Left lung (tissue), 10 donors: Measurements from ENCODE around the gene ZNF296. TPM values are rescaled to one million over a fixed set of nuclear protein-coding genes. Genes with fewer than 3 reads are reported as not detected.

ENCODE experiments used
- ATAC-seq: fragments of 200-7000 bp; cut with Tn5 transposase; one replicate; pipeline ENCODE4 v1.9.1; 2020; ENCODE audit warnings: moderate library complexity
- DNase-seq, 4 donors: peaks; one replicate each; pipeline ENCODE4 v3.0.0-alpha.2; 2013 to 2020
- H3K27ac ChIP-seq, 2 donors: fragments of 200-600 bp; sonication (generic) in 1 of 2; one replicate each; pipeline versions ENCODE4 v1.5.0 to v1.8.0; 2020 to 2021
- H3K27me3 ChIP-seq, 2 donors: fragments of 200-600 bp; sonication (generic) in 1 of 2; one replicate each; pipeline versions ENCODE4 v1.5.0 to v1.8.0; 2020 to 2021
- H3K36me3 ChIP-seq, 2 donors: fragments of 200-600 bp; sonication (generic) in 1 of 2; one replicate each; pipeline versions ENCODE4 v1.5.0 to v1.8.0; 2020 to 2021
- H3K4me1 ChIP-seq, 2 donors: fragments of 200-600 bp; one replicate each; pipeline ENCODE4 v1.8.0; 2021
- H3K4me3 ChIP-seq, 2 donors: fragments of 200-600 bp; sonication (generic) in 1 of 2; one replicate each; pipeline versions ENCODE4 v1.5.0 to v1.8.0; 2020 to 2021; ENCODE audit warnings: mild to moderate bottlenecking in 1 of 2
- H3K9me3 ChIP-seq, 2 donors: fragments of 200-600 bp; sonication (generic) in 1 of 2; one replicate each; pipeline versions ENCODE4 v1.5.0 to v1.8.0; 2020 to 2021
- CTCF ChIP-seq, 2 donors: fragments of 200-600 bp; sonication (generic) in 1 of 2; IDR thresholded peaks; one replicate each; pipeline versions ENCODE4 v1.5.0 to v1.8.0; 2021; ENCODE audit warnings: antibody characterized with exemption in 2 of 2
- intact Hi-C, 2 donors: fragments of 100-400 bp; cut with DNase I; formaldehyde crosslinking; loops; one replicate each; pipeline versions ENCODE4 v1.11.2 to v1.14.2; 2022
- polyA plus RNA-seq, 6 donors: library from polyadenylated mRNA; unstranded; fragments of 120-200 nt; gene quantifications; one replicate each; pipeline ENCODE4 v1.2.1, GENCODE V29; 2013; ENCODE audit not compliant: insufficient read length in 6 of 6
- total RNA-seq, 2 donors: library from RNA; stranded (reverse); fragmentation: NEBNext Ultra II Directional; extraction: Animal tissue kit (Norgen Biotek cat#: 25700); gene quantifications; one replicate each; pipeline ENCODE4 v1.2.1, GENCODE V29; 2021
- donor health status: DM: no; HTN: yes; CAD: no.
- donor health status: DM: no; HTN: no; CAD: no.

Gene ZNF296
- total and polyA plus RNA-seq, 8 donors: 0.43 to 2.0 (median 1.0) TPM

- Histone ChIP-seq H3K27me3 (no peaks in the 10 kb centered on the region), H3K27ac (no peak overlapping the region), H3K9me3 (no peaks in the 10 kb centered on the region), H3K36me3 (peaks cover 0 to 100% of the 10 kb centered on the region in 2 donors), H3K4me3 (no peak overlapping the region), H3K4me1 (no peaks in the 10 kb centered on the region)
- intact Hi-C loops: no loop called here
- ATAC-seq (peak; percentile 87), DNase-seq (peak in 2 of 4 donors; percentile 51 to 53)
- peak; percentile 74 to 81 for TF ChIP-seq CTCF (IDR thresholded peaks at IDR 0.05)
These were observed 16.9 kb downstream of the ZNF296 start for GRCh38 chr19:45059258-45059965.

- intact Hi-C loops: no loop called here
- DNase-seq (no peak), ATAC-seq (no peak)
- no peak overlapping the region for H3K27ac ChIP-seq
- H3K27me3 ChIP-seq: no peaks in the 10 kb centered on the region
- no peak overlapping the region for H3K4me3 ChIP-seq
- no peak for TF ChIP-seq CTCF (IDR thresholded peaks at IDR 0.05)
- H3K36me3 ChIP-seq: peaks cover 0 to 100% of the 10 kb centered on the region in 2 donors
- no peaks in the 10 kb centered on the region for H3K9me3 ChIP-seq
- H3K4me1 ChIP-seq: no peaks in the 10 kb centered on the region
These were observed 17.6 kb downstream of the ZNF296 start for GRCh38 chr19:45058622-45059159.

GRCh38 chr19:45057444-45057843 lies 18.8 kb downstream of the ZNF296 start:
- no peak for TF ChIP-seq CTCF (IDR thresholded peaks at IDR 0.05)
- Histone ChIP-seq H3K27ac (no peak overlapping the region), H3K36me3 (peaks cover 0 to 100% of the 10 kb centered on the region in 2 donors), H3K27me3 (no peaks in the 10 kb centered on the region), H3K4me1 (no peaks in the 10 kb centered on the region), H3K9me3 (no peaks in the 10 kb centered on the region), H3K4me3 (no peak overlapping the region)
- intact Hi-C loops: no loop called here
- DNase-seq (no peak), ATAC-seq (no peak)

- H3K9me3 ChIP-seq: no peaks in the 10 kb centered on the region
- peaks cover 0 to 100% of the 10 kb centered on the region in 2 donors for H3K36me3 ChIP-seq
- intact Hi-C loops: no loop called here
- no peak for TF ChIP-seq CTCF (IDR thresholded peaks at IDR 0.05)
- H3K27me3 ChIP-seq: no peaks in the 10 kb centered on the region
- no peak overlapping the region for H3K4me3 ChIP-seq
- H3K27ac ChIP-seq: no peak overlapping the region
- ATAC-seq (no peak), DNase-seq (no peak)
- H3K4me1 ChIP-seq: no peaks in the 10 kb centered on the region
These were observed 19.4 kb downstream of the ZNF296 start for GRCh38 chr19:45056831-45057230.

GRCh38 chr19:45051929-45052579 lies 24.2 kb downstream of the ZNF296 start:
- intact Hi-C loops: no loop called here
- H3K9me3 ChIP-seq: no peaks in the 10 kb centered on the region
- H3K27ac ChIP-seq: no peak overlapping the region
- TF ChIP-seq CTCF (IDR thresholded peaks at IDR 0.05): no peak
- DNase-seq (no peak), ATAC-seq (no peak)
- no peak overlapping the region for H3K4me3 ChIP-seq
- peaks cover 0 to 66% of the 10 kb centered on the region in 2 donors for H3K36me3 ChIP-seq
- H3K4me1 ChIP-seq: peaks cover 0 to 17% of the 10 kb centered on the region in 2 donors
- no peaks in the 10 kb centered on the region for H3K27me3 ChIP-seq
